EH (cell line): ENCODE data around the gene COL19A1.
"Not testable (repeated sequence)": the region's sequence is repeated elsewhere in the genome, so short reads cannot be mapped to it uniquely, and the experiment has no call there.

Source experiments
- DNase-seq: peaks from one replicate; pipeline ENCODE4 v3.0.0-alpha.2; 2015; ENCODE audit warnings: low read depth

COL19A1 gene

DNA sequence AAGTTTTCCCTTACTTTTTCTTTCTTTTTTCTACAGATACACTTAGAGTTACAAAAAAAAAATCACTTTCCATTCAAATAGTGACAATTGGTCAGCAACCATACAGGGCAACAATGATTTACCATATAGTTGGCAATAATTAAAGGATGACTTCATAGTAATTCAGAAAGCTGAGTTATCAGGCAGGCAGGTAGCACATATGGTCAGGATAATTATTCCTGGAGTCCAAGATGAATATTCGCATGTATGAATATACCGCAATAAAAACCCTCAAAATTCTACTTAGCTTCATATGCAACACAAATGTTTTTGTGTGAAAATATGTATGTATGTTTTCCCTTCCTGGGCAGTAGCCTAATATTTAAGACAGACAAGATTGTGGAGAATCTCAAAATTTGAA lies 34.5 kb downstream of the COL19A1 start:
- DNase-seq, result no peak

GRCh38 chr6:69901361-69901760 lies 35.0 kb downstream of the COL19A1 start:
- no peak for DNase-seq

- peak; percentile 63 for DNase-seq
Measured at GRCh38 chr6:69907981-69908498, 41.7 kb downstream of the COL19A1 start.

- DNase-seq, result no peak
Measured at GRCh38 chr6:69913361-69913760, 47.0 kb downstream of the COL19A1 start.

- no peak for DNase-seq
Measured at GRCh38 chr6:69914015-69914485, 47.7 kb downstream of the COL19A1 start.

DNA sequence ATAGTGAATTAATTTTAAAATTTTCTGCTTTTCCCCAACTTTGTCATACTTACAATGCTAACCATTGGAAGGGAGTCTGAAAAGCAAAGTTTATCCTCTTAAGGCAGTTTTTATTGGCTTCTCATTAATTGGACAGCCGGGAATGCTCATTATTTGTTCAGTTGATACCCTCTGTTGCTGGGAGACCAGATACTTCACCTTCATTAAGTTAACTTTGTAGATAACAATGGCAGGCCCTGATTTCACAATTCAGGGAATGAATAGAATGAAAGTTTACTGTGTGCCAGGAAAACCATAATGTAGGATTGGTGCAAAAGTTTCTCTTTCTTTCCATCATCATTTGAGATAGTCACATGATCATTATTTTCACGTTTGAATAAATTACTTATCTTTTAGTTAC lies 49.0 kb downstream of the COL19A1 start:
- DNase-seq, result no peak

DNA sequence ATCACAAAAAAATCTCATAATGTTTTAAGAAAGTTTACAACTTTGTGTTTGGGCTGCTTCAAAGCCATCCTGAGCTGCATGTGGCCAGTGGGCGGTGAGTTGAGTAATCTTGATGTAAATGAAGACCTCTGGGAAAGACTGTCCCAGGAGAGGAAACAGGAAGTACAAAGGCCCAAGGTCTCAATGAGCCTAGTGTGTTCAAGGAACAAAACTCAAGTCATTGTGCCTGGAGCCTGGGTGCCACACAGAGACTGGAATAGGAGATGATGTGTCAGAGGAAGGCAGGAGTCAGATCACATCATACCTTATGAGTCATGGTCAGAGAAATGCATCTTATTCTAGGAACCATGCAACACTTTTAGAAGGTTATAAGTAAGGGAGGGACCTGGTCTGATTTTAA lies 51.5 kb downstream of the COL19A1 start:
- DNase-seq, result peak; percentile 72

- peak; percentile 25 for DNase-seq
Measured at GRCh38 chr6:69918813-69919475, 52.6 kb downstream of the COL19A1 start.

DNA sequence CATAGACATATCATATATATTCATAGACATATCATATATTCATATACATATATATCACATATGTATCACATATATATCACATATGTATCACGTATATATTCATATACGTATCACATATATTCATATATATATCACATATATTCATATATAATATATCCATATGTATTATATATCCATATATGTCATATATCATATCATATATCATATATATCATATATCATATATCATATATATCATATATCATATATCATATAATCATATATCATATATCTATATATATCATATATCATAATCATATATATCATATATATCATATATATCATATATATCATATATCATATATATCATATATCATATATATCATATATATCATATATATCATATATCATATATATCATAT lies 54.7 kb downstream of the COL19A1 start:
- not testable (repeated sequence) for DNase-seq

- DNase-seq, result not testable (repeated sequence)
Measured at GRCh38 chr6:69921611-69922010, 55.3 kb downstream of the COL19A1 start.

- no peak for DNase-seq
Measured at GRCh38 chr6:69926745-69927144, 60.4 kb downstream of the COL19A1 start.

- no peak for DNase-seq
Measured at GRCh38 chr6:69933239-69933638, 66.9 kb downstream of the COL19A1 start.

GRCh38 chr6:69935079-69935478 lies 68.7 kb downstream of the COL19A1 start:
- DNase-seq, result no peak

- DNase-seq, result peak; percentile 51
Measured at GRCh38 chr6:69936674-69937363, 70.5 kb downstream of the COL19A1 start.

DNA sequence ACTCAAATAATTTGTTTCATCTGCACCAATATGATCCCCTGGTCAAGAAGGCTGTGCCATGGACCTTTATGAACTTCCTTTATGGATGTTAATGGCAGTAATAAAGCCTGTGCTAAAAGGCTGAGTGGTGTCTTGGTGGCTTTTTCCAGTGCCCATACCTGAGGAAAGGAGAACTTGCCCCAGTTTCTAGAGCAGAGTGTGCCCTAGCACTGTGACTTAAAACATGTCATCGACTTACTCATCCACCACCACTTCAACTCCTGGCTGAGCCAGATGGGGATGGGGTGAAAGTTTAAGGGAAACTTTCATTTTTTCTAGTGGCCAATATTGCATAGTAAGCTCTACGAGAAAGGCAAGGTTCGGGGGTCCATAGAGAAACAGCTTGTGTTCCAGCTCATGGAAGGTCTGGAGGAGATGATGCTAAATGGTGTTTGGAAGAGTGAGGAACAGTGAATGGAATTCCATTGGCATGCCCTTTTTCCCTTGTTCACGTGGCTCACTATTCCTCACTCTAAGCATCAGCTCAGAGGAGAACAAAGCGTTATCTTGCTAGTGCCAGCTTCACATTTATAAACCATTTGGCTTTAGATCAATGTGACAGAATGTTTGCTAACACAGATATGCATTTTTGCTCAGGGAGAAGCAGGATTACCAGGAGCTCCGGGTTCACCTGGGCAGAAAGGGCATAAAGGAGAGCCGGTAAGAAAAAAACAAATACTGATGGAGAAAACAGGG lies 71.2 kb downstream of the COL19A1 start:
- no peak for DNase-seq

DNA sequence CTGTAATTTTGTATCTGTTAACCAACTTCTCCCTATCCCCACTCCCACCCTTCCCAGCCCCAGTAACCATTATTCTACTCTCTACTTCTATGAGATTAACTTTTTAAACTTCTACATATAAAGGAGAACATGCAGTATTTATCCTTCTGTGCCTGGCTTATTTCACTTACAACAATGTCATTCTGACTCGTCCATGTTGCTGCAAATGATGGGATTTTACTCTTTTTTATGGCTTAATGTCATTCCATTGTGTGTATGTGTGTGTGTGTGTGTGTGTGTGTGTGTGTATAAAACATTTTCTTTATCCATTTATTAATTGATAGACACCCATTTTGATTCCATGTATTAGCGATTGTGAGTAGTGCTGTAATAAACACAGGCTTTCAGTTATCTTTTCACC lies 76.1 kb downstream of the COL19A1 start:
- DNase-seq, result no peak

DNA sequence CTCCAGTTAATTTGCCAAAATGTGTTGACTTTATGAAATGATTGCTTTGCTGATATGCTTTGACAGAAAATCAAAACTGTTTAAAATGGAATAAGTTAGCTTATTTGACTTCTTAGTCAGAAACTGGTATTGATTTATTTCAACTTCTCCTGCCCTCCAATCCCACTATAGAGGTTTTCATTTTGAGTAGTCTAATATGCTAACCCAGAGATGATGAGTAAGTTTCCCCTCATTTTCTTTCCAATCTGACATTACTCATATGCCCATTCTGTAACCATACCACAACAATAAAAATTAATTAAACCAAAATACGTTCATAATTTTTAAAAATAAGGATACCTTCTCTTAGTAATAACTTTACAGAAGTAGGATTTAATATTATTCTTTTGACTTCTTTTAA lies 78.8 kb downstream of the COL19A1 start:
- no peak for DNase-seq

GRCh38 chr6:69948479-69949114 lies 82.2 kb downstream of the COL19A1 start:
- no peak for DNase-seq

- DNase-seq, result no peak
Measured at GRCh38 chr6:69953491-69953890, 87.1 kb downstream of the COL19A1 start.

- no peak for DNase-seq
Measured at GRCh38 chr6:69954733-69955132, 88.4 kb downstream of the COL19A1 start.

DNA sequence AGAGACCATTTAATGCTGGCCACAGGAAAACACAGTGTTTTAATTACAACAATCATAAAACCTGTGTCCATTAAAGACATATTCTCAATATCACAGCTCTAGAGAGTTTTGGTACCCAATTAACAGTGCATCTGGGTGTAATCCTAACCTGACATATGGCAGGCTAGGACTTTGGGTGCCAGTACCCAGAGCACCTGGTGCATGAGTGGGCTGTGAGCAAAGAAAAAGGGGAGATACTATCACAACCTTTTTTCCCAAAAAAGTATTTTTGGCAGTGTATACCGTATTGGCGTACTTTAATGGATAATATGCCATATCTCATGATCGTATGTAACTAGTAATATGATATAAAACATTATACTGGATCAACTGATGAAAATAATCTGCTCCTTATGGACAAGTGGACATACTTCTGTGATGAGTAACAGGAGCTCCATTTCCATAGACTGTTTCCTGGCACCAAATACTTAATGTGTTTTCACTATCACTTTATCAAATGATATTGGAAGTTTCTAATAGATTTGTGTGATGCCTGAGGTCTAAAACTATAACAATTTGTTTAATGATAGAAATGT lies 91.7 kb downstream of the COL19A1 start:
- DNase-seq, result peak; percentile 0

- no peak for DNase-seq
Measured at GRCh38 chr6:69958978-69959377, 92.6 kb downstream of the COL19A1 start.
